Right lobe of liver (tissue), 6 donors: ENCODE data around the gene OPRL1. TPM values are rescaled to one million over a fixed set of nuclear protein-coding genes. Genes with fewer than 3 reads are reported as not detected.

Experiments
- ATAC-seq, 4 donors: fragments of 200-7000 bp; cut with Tn5 transposase; one replicate each; pipeline ENCODE4 v1.9.1; 2020; ENCODE audit warnings: mild to moderate bottlenecking in 4 of 4, moderate library complexity in 4 of 4
- DNase-seq, 3 donors: peaks; one replicate each; pipeline ENCODE4 v3.0.0-alpha.2; 2020
- H3K27ac ChIP-seq, 3 donors: fragments of 200-600 bp; one replicate each; pipeline ENCODE4 v1.8.0; 2022
- H3K27me3 ChIP-seq, 2 donors: fragments of 200-600 bp; one replicate each; pipeline ENCODE4 v1.8.0; 2022
- H3K36me3 ChIP-seq, 4 donors: fragments of 200-600 bp; sonication (generic) in 1 of 4; one replicate each; pipeline versions ENCODE4 v1.5.1 to v1.8.0; 2017 to 2022; ENCODE audit warnings: control low read depth in 1 of 4
- H3K4me1 ChIP-seq, 4 donors: fragments of 200-600 bp; sonication (generic) in 1 of 4; one replicate each; pipeline versions ENCODE4 v1.5.1 to v1.8.0; 2017 to 2022; ENCODE audit warnings: control low read depth in 1 of 4
- H3K4me3 ChIP-seq, 3 donors: fragments of 200-600 bp; one replicate each; pipeline ENCODE4 v1.8.0; 2022
- H3K9me3 ChIP-seq, 4 donors: fragments of 200-600 bp; sonication (generic) in 1 of 4; one replicate each; pipeline versions ENCODE4 v1.5.1 to v1.8.0; 2017 to 2022; ENCODE audit warnings: control low read depth in 1 of 4
- POLR2A ChIP-seq: fragments of 450-650 bp; IDR thresholded peaks from one replicate; pipeline ENCODE4 v1.6.1; 2017; ENCODE audit warnings: antibody characterized with exemption, mild to moderate bottlenecking
- WGBS: methylation state at CpG from one replicate; pipeline ENCODE4 v1.1.6; 2018; ENCODE audit warnings: low coverage, low lambda C conversion rate; ENCODE audit not compliant: insufficient coverage; ENCODE audit errors: missing lambda C conversion rate; 5-methylcytosine and 5-hydroxymethylcytosine counted together
- intact Hi-C, 2 donors: fragments of 100-400 bp; cut with DNase I; formaldehyde crosslinking; loops; one replicate each; pipeline versions ENCODE4 v1.11.2 to v1.14.1; 2022
- total RNA-seq, 6 experiments: library from RNA; depleted of rRNA in 2 of 6; stranded (reverse); fragments of >200 nt in 2 of 6; fragmentation: NEBNext Ultra II Directional in 3 of 6; extraction: Animal tissue kit (Norgen Biotek cat#: 25700) in 3 of 6; gene quantifications; one replicate each; pipeline versions ENCODE4 v1.1.0 to v1.2.4, GENCODE V29; 2016 to 2023
- TF ChIP-seq, protein P1 (sequence below), 4 donors: fragments of 200-600 bp in 3 of 4; fragments of 450-650 bp in 1 of 4; IDR thresholded peaks; one replicate each; pipeline versions ENCODE4 v1.5.1 to v1.8.0; 2016 to 2022; ENCODE audit warnings: antibody characterized with exemption in 4 of 4, mild to moderate bottlenecking in 2 of 4
- donor health status: DM: no; HTN: yes; CAD: no.
- donor health status: DM: no; HTN: no; CAD: no.
- donor health status: DM: no; HTN: no; CAD: no.
- donor health status: DM: no; HTN: yes; CAD: no.
- donor health status: DM: no; HTN: yes; CAD: no.

The OPRL1 gene
- total RNA-seq, 6 experiments from 2014 or later: 0.13 to 0.32 (median 0.25) TPM; not detected in 1

- Histone ChIP-seq H3K36me3 (no peaks in the 10 kb centered on the region), H3K4me3 (no peak overlapping the region), H3K4me1 (no peaks in the 10 kb centered on the region), H3K27ac (no peak overlapping the region), H3K9me3 (no peaks in the 10 kb centered on the region), H3K27me3 (no peaks in the 10 kb centered on the region)
- intact Hi-C loops: no loop called here
- DNase-seq (no peak), ATAC-seq (peak in 3 of 4 donors; percentile 4 to 23 (median 18))
- WGBS: 21% methylated on average over 12 of the region's 27 CpGs
- no peak for TF ChIP-seq POLR2A
- TF ChIP-seq, protein P1, sequence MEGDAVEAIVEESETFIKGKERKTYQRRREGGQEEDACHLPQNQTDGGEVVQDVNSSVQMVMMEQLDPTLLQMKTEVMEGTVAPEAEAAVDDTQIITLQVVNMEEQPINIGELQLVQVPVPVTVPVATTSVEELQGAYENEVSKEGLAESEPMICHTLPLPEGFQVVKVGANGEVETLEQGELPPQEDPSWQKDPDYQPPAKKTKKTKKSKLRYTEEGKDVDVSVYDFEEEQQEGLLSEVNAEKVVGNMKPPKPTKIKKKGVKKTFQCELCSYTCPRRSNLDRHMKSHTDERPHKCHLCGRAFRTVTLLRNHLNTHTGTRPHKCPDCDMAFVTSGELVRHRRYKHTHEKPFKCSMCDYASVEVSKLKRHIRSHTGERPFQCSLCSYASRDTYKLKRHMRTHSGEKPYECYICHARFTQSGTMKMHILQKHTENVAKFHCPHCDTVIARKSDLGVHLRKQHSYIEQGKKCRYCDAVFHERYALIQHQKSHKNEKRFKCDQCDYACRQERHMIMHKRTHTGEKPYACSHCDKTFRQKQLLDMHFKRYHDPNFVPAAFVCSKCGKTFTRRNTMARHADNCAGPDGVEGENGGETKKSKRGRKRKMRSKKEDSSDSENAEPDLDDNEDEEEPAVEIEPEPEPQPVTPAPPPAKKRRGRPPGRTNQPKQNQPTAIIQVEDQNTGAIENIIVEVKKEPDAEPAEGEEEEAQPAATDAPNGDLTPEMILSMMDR (IDR thresholded peaks at IDR 0.05): no peak
Measured at GRCh38 chr20:64092258-64093012, 12.6 kb downstream of the OPRL1 start.

- H3K27me3 ChIP-seq: no peaks in the 10 kb centered on the region
- 25% methylated on average over 7 of the region's 9 CpGs for WGBS
- H3K27ac ChIP-seq: no peak overlapping the region
- DNase-seq (no peak), ATAC-seq (peak in 2 of 4 donors; percentile 14 to 18)
- H3K4me1 ChIP-seq: no peaks in the 10 kb centered on the region
- intact Hi-C loops: no loop called here
- no peaks in the 10 kb centered on the region for H3K9me3 ChIP-seq
- no peaks in the 10 kb centered on the region for H3K36me3 ChIP-seq
- TF ChIP-seq, protein P1 (IDR thresholded peaks at IDR 0.05): no peak
- TF ChIP-seq POLR2A: no peak
- H3K4me3 ChIP-seq: no peak overlapping the region
Measured at GRCh38 chr20:64093013-64093503, 13.2 kb downstream of the OPRL1 start.

DNA sequence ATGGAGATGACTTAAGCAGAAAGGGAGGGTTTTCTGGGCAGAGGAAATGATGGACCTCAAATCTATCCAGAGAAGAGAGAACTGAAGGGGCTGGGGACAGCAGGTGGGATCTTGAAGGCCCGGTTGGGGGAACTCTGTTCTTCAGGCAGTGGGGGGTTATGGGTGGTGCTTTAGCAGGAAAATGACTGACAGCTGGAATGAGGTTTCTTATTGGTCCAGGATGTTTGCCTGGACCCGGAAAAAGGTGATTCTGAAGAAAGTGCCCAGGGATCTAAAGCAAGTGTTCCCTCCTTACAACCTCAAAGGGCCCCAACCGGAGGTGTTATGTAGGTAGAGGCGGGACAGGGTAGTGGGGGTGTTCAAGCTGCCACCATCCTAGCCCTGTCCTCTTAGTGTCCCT, 15.6 kb downstream of the OPRL1 start:
- 56% methylated on average over 3 of the region's 4 CpGs for whole genome bisulfite sequencing
- Histone ChIP-seq H3K4me1 (no peaks in the 10 kb centered on the region), H3K4me3 (no peak overlapping the region), H3K9me3 (no peaks in the 10 kb centered on the region), H3K27ac (no peak overlapping the region), H3K36me3 (no peaks in the 10 kb centered on the region), H3K27me3 (no peaks in the 10 kb centered on the region)
- ATAC-seq (no peak), DNase-seq (no peak)
- no peak for TF ChIP-seq POLR2A
- TF ChIP-seq, protein P1 (IDR thresholded peaks at IDR 0.05): no peak
- intact Hi-C loops: no loop called here

GRCh38 chr20:64095927-64096326, 16.0 kb downstream of the OPRL1 start:
- no peaks in the 10 kb centered on the region for H3K36me3 ChIP-seq
- no peak overlapping the region for H3K27ac ChIP-seq
- intact Hi-C loops: no loop called here
- no peak for TF ChIP-seq POLR2A
- TF ChIP-seq, protein P1 (IDR thresholded peaks at IDR 0.05): no peak
- WGBS: 82% methylated on average over 9 of the region's 11 CpGs
- ATAC-seq: no peak
- no peaks in the 10 kb centered on the region for H3K4me1 ChIP-seq
- no peaks in the 10 kb centered on the region for H3K9me3 ChIP-seq
- DNase-seq: no peak
- H3K27me3 ChIP-seq: no peaks in the 10 kb centered on the region
- H3K4me3 ChIP-seq: no peak overlapping the region
